ENCODE data around the gene REXO5. TPM values are rescaled to one million over a fixed set of nuclear protein-coding genes. Genes with fewer than 3 reads are reported as not detected.

Gene REXO5
- total RNA-seq, 4 donors from 2014 or later = 1.5 to 5.9 (median 4.1) TPM

DNA sequence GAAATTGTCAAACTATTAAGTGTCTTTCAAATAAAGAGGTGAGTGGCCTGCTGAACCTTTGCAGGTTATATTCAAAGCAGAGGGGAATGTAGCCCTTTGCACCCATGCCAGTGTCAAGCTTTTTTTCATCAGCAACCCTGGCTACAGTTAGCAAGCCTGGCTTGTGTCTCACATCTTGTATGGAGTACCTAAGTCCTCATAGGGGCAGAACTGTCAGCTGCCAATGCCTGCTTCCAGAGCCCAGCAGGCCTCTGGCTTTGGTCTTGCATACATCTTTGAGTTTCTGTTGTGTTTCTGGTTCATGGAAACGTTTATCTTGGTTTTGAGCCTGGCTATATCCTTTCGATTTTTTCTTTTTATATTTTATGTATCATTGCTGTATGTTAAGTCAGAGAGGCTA is 26.8 kb downstream of the REXO5 start:
- DNase-seq (ENCODE audit: low spot score in 2 of 2) = no peak
- whole genome bisulfite sequencing, 2 donors = 87 to 88% methylated on average over 2 of the region's 2 CpGs
- H3K4me1 ChIP-seq = no peaks in the 10 kb centered on the region
- peaks cover 0 to 53% (median 0%) of the 10 kb centered on the region in 3 donors for H3K36me3 ChIP-seq
- no peak overlapping the region for H3K4me3 ChIP-seq
- no peak overlapping the region for H3K27ac ChIP-seq
- H3K27me3 ChIP-seq = no peaks in the 10 kb centered on the region
- peaks cover 0 to 10% (median 0%) of the 10 kb centered on the region in 4 donors for H3K9me3 ChIP-seq
- no peak for TF ChIP-seq EP300 (IDR thresholded peaks at IDR 0.05)
- no peak for TF ChIP-seq POLR2A (IDR thresholded peaks at IDR 0.05)
- TF ChIP-seq, protein P1, sequence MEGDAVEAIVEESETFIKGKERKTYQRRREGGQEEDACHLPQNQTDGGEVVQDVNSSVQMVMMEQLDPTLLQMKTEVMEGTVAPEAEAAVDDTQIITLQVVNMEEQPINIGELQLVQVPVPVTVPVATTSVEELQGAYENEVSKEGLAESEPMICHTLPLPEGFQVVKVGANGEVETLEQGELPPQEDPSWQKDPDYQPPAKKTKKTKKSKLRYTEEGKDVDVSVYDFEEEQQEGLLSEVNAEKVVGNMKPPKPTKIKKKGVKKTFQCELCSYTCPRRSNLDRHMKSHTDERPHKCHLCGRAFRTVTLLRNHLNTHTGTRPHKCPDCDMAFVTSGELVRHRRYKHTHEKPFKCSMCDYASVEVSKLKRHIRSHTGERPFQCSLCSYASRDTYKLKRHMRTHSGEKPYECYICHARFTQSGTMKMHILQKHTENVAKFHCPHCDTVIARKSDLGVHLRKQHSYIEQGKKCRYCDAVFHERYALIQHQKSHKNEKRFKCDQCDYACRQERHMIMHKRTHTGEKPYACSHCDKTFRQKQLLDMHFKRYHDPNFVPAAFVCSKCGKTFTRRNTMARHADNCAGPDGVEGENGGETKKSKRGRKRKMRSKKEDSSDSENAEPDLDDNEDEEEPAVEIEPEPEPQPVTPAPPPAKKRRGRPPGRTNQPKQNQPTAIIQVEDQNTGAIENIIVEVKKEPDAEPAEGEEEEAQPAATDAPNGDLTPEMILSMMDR (IDR thresholded peaks at IDR 0.05) = no peak

DNA sequence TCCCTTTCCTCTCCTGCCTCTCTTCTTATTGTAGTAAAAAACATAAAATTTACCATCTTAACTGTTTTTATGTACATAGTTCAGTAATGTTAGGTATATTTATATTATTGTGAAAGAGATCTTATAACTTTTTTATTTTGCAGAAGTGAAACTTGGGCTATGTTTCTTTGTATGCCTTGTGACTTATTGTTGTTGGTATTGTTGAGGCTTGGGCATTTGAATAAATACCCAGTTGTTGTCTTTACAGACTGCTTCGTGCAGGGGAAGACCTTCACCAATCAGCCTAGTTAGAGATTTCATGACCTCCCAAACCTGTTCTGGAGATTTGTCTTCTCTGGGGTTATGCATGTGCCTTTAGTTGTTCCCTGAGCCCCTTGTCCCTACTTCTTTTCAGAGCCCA is 31.9 kb downstream of the REXO5 start:
- TF ChIP-seq, protein P1 (IDR thresholded peaks at IDR 0.05) = no peak
- TF ChIP-seq POLR2A (IDR thresholded peaks at IDR 0.05) (no peak), EP300 (IDR thresholded peaks at IDR 0.05) (no peak)
- WGBS, 2 donors = 74 to 81% methylated on average over 1 of the region's 1 CpG
- Histone ChIP-seq H3K36me3 (peaks cover 0 to 51% (median 0%) of the 10 kb centered on the region in 3 donors), H3K27ac (no peak overlapping the region), H3K4me1 (no peaks in the 10 kb centered on the region), H3K9me3 (peaks cover 0 to 10% (median 0%) of the 10 kb centered on the region in 4 donors), H3K4me3 (no peak overlapping the region), H3K27me3 (no peaks in the 10 kb centered on the region)
- DNase-seq (ENCODE audit: low spot score in 2 of 2) = no peak

DNA sequence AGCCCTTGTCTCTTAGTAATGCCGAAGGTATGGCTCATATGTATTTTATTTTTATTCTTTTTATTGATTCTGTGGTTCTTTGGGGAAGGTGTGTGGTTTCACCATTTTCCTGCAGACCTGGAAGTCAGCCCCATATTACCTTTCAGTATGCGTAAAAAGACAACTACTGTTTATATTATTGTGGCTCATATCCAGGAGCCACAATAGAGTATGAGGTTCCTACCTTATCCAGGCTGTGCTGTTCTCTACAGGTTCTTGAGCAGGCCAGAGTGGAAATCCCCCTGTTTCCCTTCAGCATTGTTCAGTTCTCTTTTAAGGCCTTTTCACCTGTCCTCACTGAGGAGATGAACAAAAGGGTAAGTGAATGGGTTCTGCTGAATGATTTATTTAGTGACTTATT is 33.2 kb downstream of the REXO5 start:
- TF ChIP-seq, protein P1 (IDR thresholded peaks at IDR 0.05) = no peak
- TF ChIP-seq EP300 (IDR thresholded peaks at IDR 0.05) = no peak
- no peak for TF ChIP-seq POLR2A (IDR thresholded peaks at IDR 0.05)
- 92 to 96% methylated on average over 2 of the region's 2 CpGs for WGBS, 2 donors
- Histone ChIP-seq H3K27me3 (no peaks in the 10 kb centered on the region), H3K4me1 (no peaks in the 10 kb centered on the region), H3K9me3 (peaks cover 0 to 10% (median 0%) of the 10 kb centered on the region in 4 donors), H3K36me3 (peaks cover 0 to 40% (median 0%) of the 10 kb centered on the region in 3 donors), H3K27ac (no peak overlapping the region), H3K4me3 (no peak overlapping the region)
- DNase-seq (ENCODE audit: low spot score in 2 of 2) = no peak

DNA sequence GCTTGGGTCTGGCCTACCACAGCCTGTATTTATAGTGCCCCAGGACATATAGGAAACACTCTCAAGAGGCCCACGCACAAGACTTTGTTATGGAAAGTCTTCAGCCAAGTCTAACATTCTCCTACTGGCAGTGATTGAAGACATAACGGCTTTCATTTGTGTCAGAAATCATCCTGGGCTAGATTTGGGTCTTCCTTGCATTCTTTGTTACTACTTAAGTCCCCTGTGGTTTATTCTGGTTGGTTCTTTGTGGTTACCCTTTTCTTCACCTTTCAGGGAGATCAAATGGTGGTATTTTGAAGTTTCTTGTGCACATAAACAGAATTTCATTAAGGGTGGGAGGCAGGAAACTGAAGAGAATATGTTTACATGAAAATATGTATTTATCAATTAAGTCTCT is 37.7 kb downstream of the REXO5 start:
- H3K4me1 ChIP-seq = peaks cover 0 to 5% (median 0%) of the 10 kb centered on the region in 4 donors
- H3K27ac ChIP-seq = peak overlapping the region in 1 of 4 donors; percentile 28
- 66 to 82% methylated on average over 2 of the region's 2 CpGs for WGBS, 2 donors
- peaks cover 0 to 7% (median 0%) of the 10 kb centered on the region in 3 donors for H3K36me3 ChIP-seq
- no peak overlapping the region for H3K4me3 ChIP-seq
- no peak for DNase-seq (ENCODE audit: low spot score in 2 of 2)
- TF ChIP-seq POLR2A (IDR thresholded peaks at IDR 0.05) (no peak), EP300 (IDR thresholded peaks at IDR 0.05) (no peak)
- TF ChIP-seq, protein P1 (IDR thresholded peaks at IDR 0.05) = no peak
- H3K27me3 ChIP-seq = no peaks in the 10 kb centered on the region
- no peaks in the 10 kb centered on the region for H3K9me3 ChIP-seq

DNA sequence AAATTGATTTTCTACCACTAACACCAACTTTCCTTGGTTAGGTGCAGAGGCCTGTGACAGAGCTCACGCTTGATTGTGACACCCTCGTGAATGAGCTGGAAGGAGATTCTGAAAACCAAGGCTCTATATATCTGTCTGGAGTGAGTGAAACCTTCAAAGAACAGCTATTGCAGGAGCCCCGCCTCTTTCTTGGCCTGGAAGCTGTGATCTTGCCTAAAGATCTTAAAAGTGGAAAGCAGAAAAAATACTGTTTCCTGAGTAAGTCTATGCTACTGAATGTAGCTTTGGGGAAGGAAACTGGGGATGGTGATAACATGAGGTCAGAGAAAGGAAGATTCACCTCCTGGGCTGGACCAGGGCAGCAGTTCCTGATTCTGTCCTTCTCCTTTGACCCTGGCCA is 38.3 kb downstream of the REXO5 start:
- H3K9me3 ChIP-seq = no peaks in the 10 kb centered on the region
- peaks cover 0 to 7% (median 0%) of the 10 kb centered on the region in 3 donors for H3K36me3 ChIP-seq
- no peak for DNase-seq (ENCODE audit: low spot score in 2 of 2)
- H3K27ac ChIP-seq = no peak overlapping the region
- H3K4me1 ChIP-seq = peaks cover 0 to 6% (median 0%) of the 10 kb centered on the region in 4 donors
- TF ChIP-seq EP300 (IDR thresholded peaks at IDR 0.05) = no peak
- TF ChIP-seq POLR2A (IDR thresholded peaks at IDR 0.05) = no peak
- TF ChIP-seq, protein P1 (IDR thresholded peaks at IDR 0.05) = no peak
- 79 to 89% methylated on average over 3 of the region's 3 CpGs for WGBS, 2 donors
- no peak overlapping the region for H3K4me3 ChIP-seq
- H3K27me3 ChIP-seq = no peaks in the 10 kb centered on the region
